Testis (tissue), 3 donors: Measurements from ENCODE around the gene MAMLD1. TPM values are rescaled to one million over a fixed set of nuclear protein-coding genes. Genes with fewer than 3 reads are reported as not detected.

Experiments
- DNase-seq: peaks from one replicate; pipeline ENCODE4 v3.0.0-alpha.2; 2019
- H3K27ac ChIP-seq, 2 donors: fragments of 200-600 bp; sonication (generic); one replicate each; pipeline ENCODE4 v1.5.1; 2019
- H3K27me3 ChIP-seq: fragments of 200-600 bp; sonication (generic); one replicate; pipeline ENCODE4 v1.5.1; 2019
- H3K36me3 ChIP-seq: fragments of 200-600 bp; sonication (generic); one replicate; pipeline ENCODE4 v1.5.1; 2017; ENCODE audit warnings: low read depth; ENCODE audit errors: missing control alignments
- H3K4me1 ChIP-seq: fragments of 200-600 bp; sonication (generic); one replicate; pipeline ENCODE4 v1.5.1; 2019
- H3K4me3 ChIP-seq, 2 donors: fragments of 200-600 bp; sonication (generic); one replicate each; pipeline ENCODE4 v1.5.1; 2017 to 2019
- H3K9me3 ChIP-seq: fragments of 200-600 bp; sonication (generic); one replicate; pipeline ENCODE4 v1.5.1; 2017
- POLR2A ChIP-seq: fragments of 450-650 bp; IDR thresholded peaks from one replicate; pipeline ENCODE4 v1.6.1; 2017; ENCODE audit warnings: antibody characterized with exemption, mild to moderate bottlenecking, moderate library complexity
- WGBS, 2 donors: methylation state at CpG; one replicate each; pipeline ENCODE4 v1.1.5; 2018; 5-methylcytosine and 5-hydroxymethylcytosine counted together
- intact Hi-C: fragments of 100-400 bp; cut with DNase I; formaldehyde crosslinking; loops from one replicate; pipeline ENCODE4 v1.15.1; 2023; ENCODE audit warnings: low total_unique reads
- polyA plus RNA-seq: library from polyadenylated mRNA; stranded (reverse); fragments of 350-450 nt; fragmentation: Illumina TruSeq; extraction: RNeasy Lipid Tissue Mini Kit (QIAGEN cat#74804); gene quantifications from one replicate; pipeline ENCODE4 v1.2.3, GENCODE V29; 2014; ENCODE audit warnings: low read depth, low replicate concordance; ENCODE audit not compliant: insufficient read depth
- total RNA-seq, 2 donors: library from RNA; depleted of rRNA; stranded (reverse); fragments of >200 nt; gene quantifications; one replicate each; pipeline ENCODE4 v1.2.3, GENCODE V29; 2016
- TF ChIP-seq, protein P1 (sequence below), 3 experiments: fragments of 450-650 bp in 2 of 3; fragments of 200-600 bp in 1 of 3; sonication (generic) in 1 of 3; IDR thresholded peaks; one replicate each; pipeline ENCODE4 v1.5.1; 2016 to 2019; ENCODE audit warnings: antibody characterized with exemption in 3 of 3, mild to moderate bottlenecking in 2 of 3, moderate library complexity in 1 of 3

The MAMLD1 gene
- total and polyA plus RNA-seq, 3 donors from 2014 or later: 31.3 to 91.5 (median 70.6) TPM

GRCh38 chrX:150438165-150438564 lies 75.0 kb downstream of the MAMLD1 start:
- 75 to 83% methylated on average over 2 of the region's 2 CpGs for whole genome bisulfite sequencing, 2 donors
- Histone ChIP-seq H3K36me3 (no peaks in the 10 kb centered on the region), H3K9me3 (no peaks in the 10 kb centered on the region), H3K4me1 (no peaks in the 10 kb centered on the region), H3K4me3 (no peak overlapping the region), H3K27ac (no peak overlapping the region), H3K27me3 (no peaks in the 10 kb centered on the region)
- intact Hi-C loops: no loop called here
- no peak for DNase-seq
- no peak for TF ChIP-seq POLR2A
- TF ChIP-seq, protein P1, sequence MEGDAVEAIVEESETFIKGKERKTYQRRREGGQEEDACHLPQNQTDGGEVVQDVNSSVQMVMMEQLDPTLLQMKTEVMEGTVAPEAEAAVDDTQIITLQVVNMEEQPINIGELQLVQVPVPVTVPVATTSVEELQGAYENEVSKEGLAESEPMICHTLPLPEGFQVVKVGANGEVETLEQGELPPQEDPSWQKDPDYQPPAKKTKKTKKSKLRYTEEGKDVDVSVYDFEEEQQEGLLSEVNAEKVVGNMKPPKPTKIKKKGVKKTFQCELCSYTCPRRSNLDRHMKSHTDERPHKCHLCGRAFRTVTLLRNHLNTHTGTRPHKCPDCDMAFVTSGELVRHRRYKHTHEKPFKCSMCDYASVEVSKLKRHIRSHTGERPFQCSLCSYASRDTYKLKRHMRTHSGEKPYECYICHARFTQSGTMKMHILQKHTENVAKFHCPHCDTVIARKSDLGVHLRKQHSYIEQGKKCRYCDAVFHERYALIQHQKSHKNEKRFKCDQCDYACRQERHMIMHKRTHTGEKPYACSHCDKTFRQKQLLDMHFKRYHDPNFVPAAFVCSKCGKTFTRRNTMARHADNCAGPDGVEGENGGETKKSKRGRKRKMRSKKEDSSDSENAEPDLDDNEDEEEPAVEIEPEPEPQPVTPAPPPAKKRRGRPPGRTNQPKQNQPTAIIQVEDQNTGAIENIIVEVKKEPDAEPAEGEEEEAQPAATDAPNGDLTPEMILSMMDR (IDR thresholded peaks at IDR 0.05): no peak

DNA sequence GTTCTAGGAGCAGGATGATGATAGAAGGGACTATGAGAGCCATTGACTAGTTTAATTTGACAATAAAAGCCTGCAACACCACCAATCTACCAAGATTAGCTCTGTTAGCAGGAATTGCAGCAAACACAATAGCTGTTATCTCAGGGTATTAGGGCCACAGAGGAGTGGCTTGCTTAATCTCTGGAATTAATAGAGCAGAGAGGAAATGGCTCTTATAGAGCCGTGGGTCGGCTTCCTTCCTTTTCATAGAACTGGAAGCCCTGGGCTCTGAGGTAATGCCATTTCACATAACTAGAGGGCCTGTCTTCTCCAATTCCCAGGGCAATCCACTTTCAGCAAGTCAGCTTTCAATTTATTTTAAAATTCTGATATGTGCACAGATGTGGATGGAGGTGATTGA lies 83.0 kb downstream of the MAMLD1 start:
- no peak for TF ChIP-seq POLR2A
- no peak for DNase-seq
- H3K4me1 ChIP-seq: no peaks in the 10 kb centered on the region
- intact Hi-C loops: no loop called here
- H3K36me3 ChIP-seq: no peaks in the 10 kb centered on the region
- H3K27me3 ChIP-seq: no peaks in the 10 kb centered on the region
- H3K4me3 ChIP-seq: no peak overlapping the region
- H3K9me3 ChIP-seq: no peaks in the 10 kb centered on the region
- no peak overlapping the region for H3K27ac ChIP-seq
- 71% methylated on average over 2 of the region's 2 CpGs; no CpG with 5 or more reads in 1 of the 2 donors for WGBS, 2 donors

- no peaks in the 10 kb centered on the region for H3K27me3 ChIP-seq
- no peaks in the 10 kb centered on the region for H3K36me3 ChIP-seq
- H3K4me1 ChIP-seq: no peaks in the 10 kb centered on the region
- no peak overlapping the region for H3K27ac ChIP-seq
- no peak for TF ChIP-seq POLR2A
- WGBS, 2 donors: 31 to 67% methylated on average over 1 of the region's 1 CpG
- H3K9me3 ChIP-seq: no peaks in the 10 kb centered on the region
- intact Hi-C loops: no loop called here
- DNase-seq: no peak
- no peak overlapping the region for H3K4me3 ChIP-seq
These were observed 83.9 kb downstream of the MAMLD1 start for GRCh38 chrX:150446995-150447394.

DNA sequence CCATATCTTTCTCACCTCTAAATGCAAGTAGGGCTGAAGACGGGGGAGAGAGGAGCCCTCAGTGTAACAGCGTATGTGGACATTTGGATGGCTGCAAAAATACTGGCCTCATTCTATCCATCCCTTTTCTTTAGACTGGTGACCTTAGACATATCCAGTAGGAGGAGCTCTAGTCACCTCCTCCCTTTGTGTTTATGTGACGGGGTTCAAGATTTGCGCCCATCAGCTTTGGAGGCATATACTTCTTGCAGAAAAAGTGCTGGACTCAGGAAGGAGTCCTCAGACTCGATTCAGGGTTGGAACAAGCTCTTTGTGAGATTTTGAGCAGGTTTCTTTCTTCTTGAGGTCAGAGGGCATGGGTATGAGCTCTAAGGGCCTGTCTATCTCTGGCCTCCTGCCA lies 86.2 kb downstream of the MAMLD1 start:
- Histone ChIP-seq H3K27me3 (no peaks in the 10 kb centered on the region), H3K4me1 (no peaks in the 10 kb centered on the region), H3K4me3 (no peak overlapping the region), H3K36me3 (no peaks in the 10 kb centered on the region), H3K27ac (no peak overlapping the region), H3K9me3 (no peaks in the 10 kb centered on the region)
- no peak for TF ChIP-seq POLR2A
- TF ChIP-seq, protein P1 (IDR thresholded peaks at IDR 0.05): no peak
- no peak for DNase-seq
- intact Hi-C loops: no loop called here
- WGBS, 2 donors: 83% methylated on average over 5 of the region's 5 CpGs; no CpG with 5 or more reads in 1 of the 2 donors

DNA sequence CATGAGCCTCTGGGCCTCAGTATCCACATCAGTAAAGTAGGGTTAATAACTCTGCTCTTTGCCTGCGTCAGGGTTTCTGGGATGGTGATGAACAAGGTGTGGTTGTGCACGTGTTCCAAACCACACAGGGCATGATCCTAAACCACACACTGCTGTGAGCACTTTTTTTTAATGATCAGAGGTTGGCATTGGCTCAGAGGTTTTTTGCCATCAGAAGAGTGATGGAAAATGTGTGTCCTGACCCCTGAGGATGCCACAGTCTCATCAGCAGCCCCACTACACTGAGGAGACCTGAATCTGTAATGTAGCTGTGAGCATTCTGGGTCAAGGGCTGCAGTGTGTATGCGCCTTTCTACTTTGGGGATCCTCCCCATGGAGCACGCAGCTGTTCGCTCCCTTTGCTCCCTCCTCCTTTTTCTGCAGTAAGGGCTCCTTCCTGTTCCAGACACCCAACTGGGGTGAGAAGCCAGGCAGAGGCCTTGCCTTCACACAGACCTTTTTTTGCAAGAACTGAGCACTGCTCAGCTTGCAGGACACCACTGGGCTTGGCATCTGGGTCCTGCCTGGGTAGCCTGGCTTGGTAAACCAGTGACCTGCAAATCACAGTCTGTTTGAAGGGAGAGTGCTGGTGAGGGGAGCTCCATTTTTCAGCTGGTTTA lies 87.5 kb downstream of the MAMLD1 start:
- Histone ChIP-seq H3K27me3 (no peaks in the 10 kb centered on the region), H3K4me1 (no peaks in the 10 kb centered on the region), H3K4me3 (no peak overlapping the region), H3K36me3 (no peaks in the 10 kb centered on the region), H3K9me3 (no peaks in the 10 kb centered on the region), H3K27ac (no peak overlapping the region)
- TF ChIP-seq, protein P1 (IDR thresholded peaks at IDR 0.05): no peak
- no peak for TF ChIP-seq POLR2A
- intact Hi-C loops: no loop called here
- WGBS, 2 donors: 41 to 58% methylated on average over 3 of the region's 5 CpGs
- DNase-seq: no peak

- WGBS, 2 donors: 78 to 93% methylated on average over 2 to 3 of the region's 3 CpGs
- Histone ChIP-seq H3K27ac (no peak overlapping the region), H3K36me3 (no peaks in the 10 kb centered on the region), H3K27me3 (no peaks in the 10 kb centered on the region), H3K4me1 (no peaks in the 10 kb centered on the region), H3K4me3 (no peak overlapping the region), H3K9me3 (no peaks in the 10 kb centered on the region)
- intact Hi-C loops: no loop called here
- DNase-seq: no peak
- TF ChIP-seq, protein P1 (IDR thresholded peaks at IDR 0.05): no peak
- no peak for TF ChIP-seq POLR2A
These were observed 88.8 kb downstream of the MAMLD1 start for GRCh38 chrX:150451953-150452352.
